ENCODE results near the gene ZNF180.

ZNF180 gene

DNA sequence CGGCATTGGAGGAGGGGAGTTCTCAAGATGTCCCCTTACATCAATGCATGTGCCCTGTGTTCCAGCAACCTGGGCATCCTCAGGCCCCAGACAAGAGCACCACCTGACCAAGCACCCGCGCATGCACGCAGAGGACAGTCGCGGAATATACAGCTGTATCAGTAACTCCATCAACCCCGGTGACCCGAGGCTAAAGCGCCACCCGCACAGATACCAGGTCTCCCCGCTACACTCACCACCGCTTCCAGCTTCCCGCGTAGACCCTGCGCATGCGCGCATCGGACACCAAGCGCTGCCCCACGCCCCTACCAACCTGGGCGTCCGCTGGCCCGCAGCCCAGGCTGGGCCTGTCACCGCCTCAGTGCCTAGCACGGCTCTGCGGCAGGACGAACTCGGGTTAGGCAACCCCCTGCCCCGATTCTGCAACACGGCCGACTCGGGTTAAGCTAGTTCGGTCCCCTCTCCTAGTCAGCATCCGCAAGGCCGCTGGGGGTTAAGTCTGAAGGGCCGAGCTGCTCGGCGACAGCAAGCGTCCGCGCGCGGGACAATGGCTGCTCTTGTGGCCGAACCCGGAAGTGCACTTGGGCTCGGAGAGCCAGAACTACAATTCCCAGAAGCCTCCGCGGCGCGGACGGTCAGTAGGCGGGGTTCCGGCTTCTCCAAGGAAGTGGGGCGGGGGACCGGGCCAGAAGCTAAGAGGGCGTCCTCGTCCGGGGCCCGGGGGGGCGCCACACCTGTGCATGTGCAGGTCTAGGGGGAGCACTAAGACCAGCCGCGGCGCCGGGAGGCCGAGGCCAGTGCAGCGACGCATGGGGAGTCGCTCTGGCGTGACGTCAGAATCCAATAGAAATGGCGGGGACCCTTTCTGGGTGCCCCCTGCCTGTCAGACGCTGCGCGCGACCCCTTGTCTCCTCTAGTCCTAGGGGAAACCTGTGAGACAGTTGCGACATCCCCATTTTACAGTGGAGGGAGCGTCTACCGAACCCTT is at the start of gene ZNF180 (continued):
- no peak for TF ChIP-seq ZNF433 (tag by site-specific recombination; IDR thresholded peaks at IDR 0.05; ENCODE audit: low read depth)

DNA sequence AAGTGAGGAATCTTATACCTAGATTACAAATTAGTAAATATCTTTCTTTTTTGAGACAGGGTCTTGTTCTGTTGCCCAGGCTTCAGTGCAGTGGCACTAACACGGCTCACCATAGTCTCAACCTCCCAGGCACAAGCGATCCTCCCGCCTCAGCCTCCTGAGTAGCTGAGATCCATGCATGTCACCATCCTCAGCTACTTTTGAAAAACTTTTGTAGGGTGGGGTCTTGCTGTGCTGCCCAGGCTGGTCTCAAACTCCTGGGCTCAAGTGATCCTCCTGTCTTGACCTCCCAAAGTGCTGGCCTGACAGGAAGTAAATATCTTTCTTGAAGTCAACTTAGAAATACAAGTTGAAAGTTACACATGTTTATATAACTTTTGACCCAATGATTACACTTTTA is 49.2 kb upstream of the ZNF180 start:
- no peaks in the 10 kb centered on the region for H3K36me3 ChIP-seq (ENCODE audit: control insufficient read depth in 2 of 2, insufficient read depth in 1 of 2, low read length in 2 of 2)
- no peak overlapping the region for H3K27ac ChIP-seq (ENCODE audit: extremely low read depth, low read depth, low read length)
- no peak overlapping the region for H3K4me3 ChIP-seq (ENCODE audit: low read depth, low read length)
- H3K9me3 ChIP-seq (ENCODE audit: control insufficient read depth, insufficient read depth, low read depth, low read length), result no peaks in the 10 kb centered on the region
- ChIA-PET CTCF (interaction anchor here (0.7 kb wide), 1 partner anchor 1379 kb away, joined by 3 read pairs; no protein-coding TSS in a partner anchor), POLR2A (no interaction called here)
- no peak for TF ChIP-seq SP2 (tag by site-specific recombination; IDR thresholded peaks at IDR 0.05)
- no peak for TF ChIP-seq ZNF449 (tag by site-specific recombination; IDR thresholded peaks at IDR 0.05)
- TF ChIP-seq, protein P1, sequence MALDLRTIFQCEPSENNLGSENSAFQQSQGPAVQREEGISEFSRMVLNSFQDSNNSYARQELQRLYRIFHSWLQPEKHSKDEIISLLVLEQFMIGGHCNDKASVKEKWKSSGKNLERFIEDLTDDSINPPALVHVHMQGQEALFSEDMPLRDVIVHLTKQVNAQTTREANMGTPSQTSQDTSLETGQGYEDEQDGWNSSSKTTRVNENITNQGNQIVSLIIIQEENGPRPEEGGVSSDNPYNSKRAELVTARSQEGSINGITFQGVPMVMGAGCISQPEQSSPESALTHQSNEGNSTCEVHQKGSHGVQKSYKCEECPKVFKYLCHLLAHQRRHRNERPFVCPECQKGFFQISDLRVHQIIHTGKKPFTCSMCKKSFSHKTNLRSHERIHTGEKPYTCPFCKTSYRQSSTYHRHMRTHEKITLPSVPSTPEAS (tag by site-specific recombination; IDR thresholded peaks at IDR 0.05), result no peak
- TF ChIP-seq ZNF266 (tag by site-specific recombination; IDR thresholded peaks at IDR 0.05; ENCODE audit: low read depth), result no peak
- TF ChIP-seq ZNF658 (tag by site-specific recombination; IDR thresholded peaks at IDR 0.05), result no peak
- TF ChIP-seq ZNF610 (tag by site-specific recombination; IDR thresholded peaks at IDR 0.05; ENCODE audit: borderline replicate concordance), result no peak
- no peak for TF ChIP-seq ZBTB7A (tag by site-specific recombination; IDR thresholded peaks at IDR 0.05; ENCODE audit: low read depth)
- no peak for TF ChIP-seq ZFP69B (tag by site-specific recombination; IDR thresholded peaks at IDR 0.05)
- TF ChIP-seq, protein P2, sequence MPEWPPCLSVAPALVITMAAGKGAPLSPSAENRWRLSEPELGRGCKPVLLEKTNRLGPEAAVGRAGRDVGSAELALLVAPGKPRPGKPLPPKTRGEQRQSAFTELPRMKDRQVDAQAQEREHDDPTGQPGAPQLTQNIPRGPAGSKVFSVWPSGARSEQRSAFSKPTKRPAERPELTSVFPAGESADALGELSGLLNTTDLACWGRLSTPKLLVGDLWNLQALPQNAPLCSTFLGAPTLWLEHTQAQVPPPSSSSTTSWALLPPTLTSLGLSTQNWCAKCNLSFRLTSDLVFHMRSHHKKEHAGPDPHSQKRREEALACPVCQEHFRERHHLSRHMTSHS (tag by site-specific recombination; IDR thresholded peaks at IDR 0.05), result no peak
- TF ChIP-seq, protein P3, sequence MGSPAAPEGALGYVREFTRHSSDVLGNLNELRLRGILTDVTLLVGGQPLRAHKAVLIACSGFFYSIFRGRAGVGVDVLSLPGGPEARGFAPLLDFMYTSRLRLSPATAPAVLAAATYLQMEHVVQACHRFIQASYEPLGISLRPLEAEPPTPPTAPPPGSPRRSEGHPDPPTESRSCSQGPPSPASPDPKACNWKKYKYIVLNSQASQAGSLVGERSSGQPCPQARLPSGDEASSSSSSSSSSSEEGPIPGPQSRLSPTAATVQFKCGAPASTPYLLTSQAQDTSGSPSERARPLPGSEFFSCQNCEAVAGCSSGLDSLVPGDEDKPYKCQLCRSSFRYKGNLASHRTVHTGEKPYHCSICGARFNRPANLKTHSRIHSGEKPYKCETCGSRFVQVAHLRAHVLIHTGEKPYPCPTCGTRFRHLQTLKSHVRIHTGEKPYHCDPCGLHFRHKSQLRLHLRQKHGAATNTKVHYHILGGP (tag by site-specific recombination; IDR thresholded peaks at IDR 0.05), result no peak
- no peak for TF ChIP-seq ELK4 (IDR thresholded peaks at IDR 0.05; ENCODE audit: borderline replicate concordance, low read depth, low read length)
- TF ChIP-seq INSM2 (tag by site-specific recombination; IDR thresholded peaks at IDR 0.05), result no peak
- no peaks in the 10 kb centered on the region for H3K4me1 ChIP-seq (ENCODE audit: control insufficient read depth, insufficient read depth, low read length)
